Transverse colon (tissue), 4 donors: ENCODE measurements around the gene PAX7.

Experiments used
- EP300 ChIP-seq: sonication (generic); formaldehyde crosslinking; IDR thresholded peaks from one replicate; pipeline ENCODE4 v1.6.1; 2017; ENCODE audit warnings: antibody characterized with exemption, low read depth
- POLR2A ChIP-seq: fragments of 450-650 bp; IDR thresholded peaks from one replicate; pipeline ENCODE4 v1.6.1; 2016; ENCODE audit warnings: antibody characterized with exemption, mild to moderate bottlenecking, moderate library complexity
- POLR2AphosphoS5 ChIP-seq, 3 donors: sonication (generic); formaldehyde crosslinking; IDR thresholded peaks; one replicate each; pipeline ENCODE4 v1.6.1; 2016; ENCODE audit warnings: antibody characterized with exemption in 3 of 3
- TF ChIP-seq, protein P1 (sequence below), 5 experiments: fragments of 200-600 bp in 3 of 5; fragments of 450-650 bp in 2 of 5; sonication (generic) in 3 of 5; IDR thresholded peaks; 1 replicate in 2 of 5; 2 replicates in 3 of 5; pipeline ENCODE4 v1.5.1; 2016 to 2017; ENCODE audit warnings: antibody characterized with exemption in 5 of 5, inconsistent platforms in 3 of 5, mild to moderate bottlenecking in 2 of 5, moderate library complexity in 1 of 5

DNA sequence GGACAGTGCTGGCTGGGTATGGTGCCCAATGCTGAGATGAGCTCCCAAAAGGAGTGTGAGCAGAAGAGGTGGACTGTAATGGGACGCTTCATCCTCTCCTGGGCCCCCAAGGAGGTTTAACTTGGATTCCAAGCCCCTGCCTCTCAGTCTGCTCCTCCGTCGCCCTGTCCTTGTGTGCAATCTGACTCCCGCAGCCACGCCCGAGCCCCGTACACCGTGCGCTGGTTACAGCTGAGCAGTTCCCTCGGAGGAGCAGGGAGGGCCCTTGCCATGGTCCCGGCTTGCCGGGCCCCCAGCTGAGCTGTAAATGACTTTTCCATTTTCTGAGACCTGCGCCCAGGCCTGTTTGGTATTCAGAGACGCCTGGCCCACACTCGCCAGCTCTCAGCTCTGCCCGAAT is 53.7 kb downstream of the PAX7 start:
- no peak for TF ChIP-seq POLR2A
- TF ChIP-seq, protein P1, sequence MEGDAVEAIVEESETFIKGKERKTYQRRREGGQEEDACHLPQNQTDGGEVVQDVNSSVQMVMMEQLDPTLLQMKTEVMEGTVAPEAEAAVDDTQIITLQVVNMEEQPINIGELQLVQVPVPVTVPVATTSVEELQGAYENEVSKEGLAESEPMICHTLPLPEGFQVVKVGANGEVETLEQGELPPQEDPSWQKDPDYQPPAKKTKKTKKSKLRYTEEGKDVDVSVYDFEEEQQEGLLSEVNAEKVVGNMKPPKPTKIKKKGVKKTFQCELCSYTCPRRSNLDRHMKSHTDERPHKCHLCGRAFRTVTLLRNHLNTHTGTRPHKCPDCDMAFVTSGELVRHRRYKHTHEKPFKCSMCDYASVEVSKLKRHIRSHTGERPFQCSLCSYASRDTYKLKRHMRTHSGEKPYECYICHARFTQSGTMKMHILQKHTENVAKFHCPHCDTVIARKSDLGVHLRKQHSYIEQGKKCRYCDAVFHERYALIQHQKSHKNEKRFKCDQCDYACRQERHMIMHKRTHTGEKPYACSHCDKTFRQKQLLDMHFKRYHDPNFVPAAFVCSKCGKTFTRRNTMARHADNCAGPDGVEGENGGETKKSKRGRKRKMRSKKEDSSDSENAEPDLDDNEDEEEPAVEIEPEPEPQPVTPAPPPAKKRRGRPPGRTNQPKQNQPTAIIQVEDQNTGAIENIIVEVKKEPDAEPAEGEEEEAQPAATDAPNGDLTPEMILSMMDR (IDR thresholded peaks at IDR 0.05), result no peak
- TF ChIP-seq EP300, result no peak
- no peak for TF ChIP-seq POLR2AphosphoS5 (IDR thresholded peaks at IDR 0.05)
